GM12878 (cell line): Measurements from ENCODE around the gene PPP1CA. TPM values are rescaled to one million over a fixed set of nuclear protein-coding genes. Genes with fewer than 3 reads are reported as not detected.

Source experiments
- ATAC-seq: fragments of 200-7000 bp; cut with Tn5 transposase; 3 replicates; pipeline ENCODE4 v1.9.1; 2020; ENCODE audit warnings: mild to moderate bottlenecking, moderate library complexity
- BruUV-seq: library from RNA; stranded (reverse); fragments of 400-500 nt; replicated peaks from 2 replicates; lab custom pipeline; 2021; lab: Mats Ljungman, UMichigan
- CTCF ChIA-PET: fragments of 300-600 bp; sonication (Branson Sonifier 250); formaldehyde crosslinking; extraction: SDS; loops from one replicate; lab custom pipeline; 2021; ENCODE audit warnings: inconsistent platforms; lab: Yijun Ruan, JAX
- POLR2A ChIA-PET: fragments of 350-600 bp; formaldehyde crosslinking; extraction: SDS; loops from one replicate; lab custom pipeline; 2021; ENCODE audit warnings: inconsistent platforms; lab: Charles Lee
- RAD21 ChIA-PET: fragments of 300-600 bp; sonication (Branson Sonifier 250); formaldehyde crosslinking; loops from one replicate; lab custom pipeline; 2023; ENCODE audit warnings: antibody characterized with exemption; ENCODE audit not compliant: unreplicated experiment; lab: Charles Lee
- SMC1A ChIA-PET: fragments of 300-600 bp; sonication (Branson Sonifier 250); formaldehyde crosslinking; loops from one replicate; lab custom pipeline; 2023; ENCODE audit not compliant: unreplicated experiment, uncharacterized antibody; lab: Charles Lee
- DNase-seq: peaks from one replicate; pipeline ENCODE4 v3.0.0-alpha.2; 2011; ENCODE audit warnings: low read depth, low spot score
- FAIRE-seq: peaks from 3 replicates; lab custom pipeline; 2011; peaks lifted over from hg19 to GRCh38; lab: Jason Lieb, UNC
- H2AFZ ChIP-seq: 2 replicates; pipeline ENCODE4 v1.6.0; 2011; ENCODE audit warnings: low read depth, low read length, control low read depth; ENCODE audit not compliant: control insufficient read depth
- H3K27ac ChIP-seq: 2 replicates; pipeline ENCODE4 v1.5.1; 2011; ENCODE audit warnings: control low read depth; ENCODE audit not compliant: control insufficient read depth, insufficient read depth
- H3K27me3 ChIP-seq, 2 experiments: replicated peaks in 1 of 2; 2 replicates each; pipeline versions ENCODE4 v1.6.0 to v1.6.1; 2011; ENCODE audit warnings: low read length in 1 of 2; ENCODE audit not compliant: control insufficient read depth in 2 of 2, insufficient read depth in 2 of 2
- H3K36me3 ChIP-seq, 2 experiments: 2 replicates each; pipeline ENCODE4 v1.5.1; 2011; ENCODE audit warnings: low read length in 1 of 2; ENCODE audit not compliant: control insufficient read depth in 2 of 2, insufficient read depth in 2 of 2
- H3K4me1 ChIP-seq: 2 replicates; pipeline ENCODE4 v1.6.1; 2011; ENCODE audit warnings: mild to moderate bottlenecking, low read length, moderate library complexity, mixed read lengths; ENCODE audit not compliant: control insufficient read depth, insufficient read depth
- H3K4me2 ChIP-seq: 2 replicates; pipeline ENCODE4 v1.6.0; 2011; ENCODE audit warnings: control low read depth; ENCODE audit not compliant: control insufficient read depth, insufficient read depth
- H3K4me3 ChIP-seq: fragments of 200-600 bp; sonication (generic); 2 replicates; pipeline ENCODE4 v1.5.1; 2016
- H3K79me2 ChIP-seq: 2 replicates; pipeline ENCODE4 v1.6.0; 2011; ENCODE audit warnings: low read length; ENCODE audit not compliant: control insufficient read depth, insufficient read depth
- H3K9ac ChIP-seq: 2 replicates; pipeline ENCODE4 v1.8.0; 2011; ENCODE audit warnings: low read length, control low read depth, mixed read lengths; ENCODE audit not compliant: control insufficient read depth, insufficient read depth
- H3K9me3 ChIP-seq: replicated peaks from 3 replicates; pipeline ENCODE4 v1.5.1; 2011; ENCODE audit warnings: mild to moderate bottlenecking, low read length; ENCODE audit not compliant: control insufficient read depth, insufficient read depth
- H4K20me1 ChIP-seq: 2 replicates; pipeline ENCODE4 v1.6.0; 2011; ENCODE audit not compliant: control insufficient read depth, insufficient read depth
- EGR1 ChIP-seq, 2 experiments: IDR thresholded peaks; 1 replicate in 1 of 2; 2 replicates in 1 of 2; pipeline ENCODE4 v1.6.1; 2011 to 2012; ENCODE audit warnings: low read depth in 2 of 2, low read length in 2 of 2, borderline replicate concordance in 1 of 2, mild to moderate bottlenecking in 1 of 2, moderate library complexity in 1 of 2
- ESRRA ChIP-seq: IDR thresholded peaks from 2 replicates; pipeline ENCODE4 v1.6.1; 2012; ENCODE audit warnings: mild to moderate bottlenecking, low read length, improper control_type of control experiment
- JUNB ChIP-seq: IDR thresholded peaks from 2 replicates; pipeline ENCODE4 v1.6.1; 2016; ENCODE audit warnings: antibody characterized with exemption, mild to moderate bottlenecking
- POLR2A ChIP-seq: IDR thresholded peaks from 2 replicates; pipeline ENCODE4 v1.6.1; 2011; ENCODE audit warnings: low read depth, mild to moderate bottlenecking, low read length
- RB1 ChIP-seq: fragments of 450-650 bp; formaldehyde crosslinking; IDR thresholded peaks from 2 replicates; pipeline ENCODE4 v1.6.1; 2017; ENCODE audit warnings: mild to moderate bottlenecking, borderline replicate concordance
- SREBF2 ChIP-seq: IDR thresholded peaks from 2 replicates; pipeline ENCODE4 v1.6.1; 2012; ENCODE audit warnings: mild to moderate bottlenecking, low read length
- ZNF207 ChIP-seq: fragments of 450-650 bp; IDR thresholded peaks from 2 replicates; pipeline ENCODE4 v1.6.1; 2014; ENCODE audit warnings: antibody characterized with exemption, mild to moderate bottlenecking, borderline replicate concordance
- WGBS: methylation state at CpG from one replicate; pipeline ENCODE4 v1.1.6; 2016; ENCODE audit warnings: low lambda C conversion rate; ENCODE audit not compliant: insufficient replicate concordance, insufficient coverage; ENCODE audit errors: missing lambda C conversion rate; 5-methylcytosine and 5-hydroxymethylcytosine counted together
- in situ Hi-C: fragments of 300-500 bp; cut with MboI; formaldehyde crosslinking; loops from 9 replicates; pipeline ENCODE4 v1.14.3; 2018; ENCODE audit warnings: mixed read lengths
- intact Hi-C: fragments of 100-400 bp; cut with micrococcal nuclease; formaldehyde crosslinking; loops from one replicate; pipeline ENCODE4 v1.14.2; 2022; ENCODE audit not compliant: unreplicated experiment
- polyA plus RNA-seq, 11 experiments: library from polyadenylated mRNA; depleted of rRNA in 4 of 11; unstranded in 6 of 11; stranded (reverse) in 5 of 11; fragments of >200 nt; fragmentation: Nextera tagmentation in 4 of 11; fragmentation: Illumina TruSeq in 1 of 11; extraction: Ambion mirVana in 4 of 11; extraction: Trizol in 1 of 11; gene quantifications; 1 replicate in 1 of 11; 2 replicates in 10 of 11; pipeline versions ENCODE4 v1.2.1 to v1.2.3, GENCODE V29; 2011 to 2016; ENCODE audit warnings: inconsistent platforms in 2 of 11, missing spikeins in 2 of 11, low read depth in 1 of 11
- small RNA-seq: library from RNA; depleted of rRNA; stranded (forward); fragments of <200 nt; gene quantifications from one replicate; pipeline ENCODE3, GENCODE V24; 2014
- total RNA-seq, 4 experiments: library from RNA; depleted of rRNA in 3 of 4; stranded (reverse); fragments of >200 nt in 3 of 4; fragmentation: Illumina TruSeq in 1 of 4; extraction: Trizol in 1 of 4; gene quantifications; 2 replicates each; pipeline versions ENCODE4 v1.2.1 to v1.2.3, GENCODE V29; 2013 to 2021

The PPP1CA gene
- total and polyA plus RNA-seq, 10 of the 15 experiments (the other 5 are each of a cell fraction or from before 2014, with no cell fraction given) = 26.4 to 458 (median 240) TPM

DNA sequence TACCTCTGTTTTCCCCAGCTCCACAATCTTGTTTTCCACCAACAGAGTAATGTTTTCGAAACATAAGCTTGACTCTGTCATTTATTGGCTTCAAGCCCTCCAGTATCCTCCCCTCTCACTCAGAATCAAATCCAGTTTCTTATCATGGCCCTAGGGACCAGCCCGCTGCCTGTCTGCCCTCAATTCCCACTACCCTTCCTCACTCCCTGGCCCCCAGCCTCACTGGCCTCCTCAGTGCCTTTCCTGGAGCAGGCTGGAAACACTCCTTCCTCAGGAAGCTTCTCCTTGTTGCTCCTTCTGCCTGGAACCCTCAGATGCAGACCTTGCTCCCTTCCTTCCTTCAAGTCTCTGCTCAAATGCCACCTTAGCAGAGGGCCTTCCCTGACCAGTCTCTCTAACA, 52.2 kb downstream of the PPP1CA start:
- 100% methylated on average over 2 of the region's 2 CpGs for WGBS

DNA sequence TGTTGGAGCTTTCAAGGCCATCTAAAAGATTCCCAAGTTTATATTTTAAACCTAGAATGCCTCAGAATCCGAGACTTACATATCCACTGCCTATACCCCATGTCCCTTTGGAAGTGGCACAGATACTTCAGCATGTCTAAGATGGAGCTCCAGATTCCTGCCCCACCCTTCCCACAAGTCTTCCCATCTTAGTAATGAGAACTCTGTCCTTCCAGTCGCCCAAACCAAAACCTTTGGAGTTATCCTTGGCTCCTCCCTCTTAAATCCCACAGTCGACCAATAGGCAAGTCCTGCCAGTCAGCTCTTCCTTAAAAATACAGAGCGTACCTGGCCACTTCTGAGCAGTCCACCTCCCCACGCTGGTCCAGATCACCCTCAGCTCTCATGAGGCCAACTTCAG, 52.6 kb downstream of the PPP1CA start:
- TF ChIP-seq EGR1 (IDR thresholded peaks at IDR 0.05; ENCODE audit: borderline replicate concordance in 1 of 2, low read depth in 2 of 2, low read length in 2 of 2) = no peak
- TF ChIP-seq RB1 = no peak
- TF ChIP-seq ZNF207 = no peak
- no peak for TF ChIP-seq JUNB
- no peak for TF ChIP-seq SREBF2
- Histone ChIP-seq H3K4me2 (no peak overlapping the region; the same call in 1 of the 2 replicates), H4K20me1 (no peaks in the 10 kb centered on the region), H3K79me2 (peaks cover 19% of the 10 kb centered on the region), H3K4me3 (no peak overlapping the region), H3K9ac (no peak overlapping the region), H3K27ac (no peak overlapping the region), H3K9me3 (no peaks in the 10 kb centered on the region), H3K27me3 (no peaks in the 10 kb centered on the region), H3K36me3 (no peaks in the 10 kb centered on the region), H2AFZ (no peak overlapping the region), H3K4me1 (peaks cover 54% of the 10 kb centered on the region)
- ATAC-seq (no peak), DNase-seq (no peak), FAIRE-seq (no peak)
- ChIA-PET RAD21 (interaction anchor here (1.0 to 10.1 kb wide), 4 partner anchors 22 to 119 kb away, joined by 3 to 525 read pairs (median 98); partner anchors contain the start of gene CLCF1), SMC1A (interaction anchor here (0.7 to 15.8 kb wide), 3 partner anchors 11 to 32 kb away, joined by 3 to 646 read pairs (median 4); partner anchors contain the start of gene CLCF1), CTCF (interaction anchor here (0.6 to 26.2 kb wide), 7 partner anchors 14 to 318 kb away, joined by 3 to 1301 read pairs (median 3); partner anchors contain the start of genes CLCF1 and RAD9A), POLR2A (interaction anchor here (1.2 to 11.4 kb wide), 4 partner anchors 30 to 77 kb away, joined by 3 to 183 read pairs (median 4); no protein-coding TSS in a partner anchor)
- WGBS = 80% methylated on average over 5 of the region's 5 CpGs
- intact Hi-C loops (no loop called here), in situ Hi-C loops (no loop called here)
- no TSS peak for BruUV-seq

More for the DNA sequence above, 52.2 kb downstream of the PPP1CA start:
- in situ Hi-C loops = no loop called here
- intact Hi-C loops = no loop called here
- ChIA-PET CTCF (interaction anchor here (1.1 to 26.2 kb wide), 6 partner anchors 13 to 319 kb away, joined by 3 to 1301 read pairs (median 4); partner anchors contain the start of genes CLCF1 and RAD9A), RAD21 (interaction anchor here (1.0 to 10.1 kb wide), 4 partner anchors 22 to 119 kb away, joined by 3 to 525 read pairs (median 98); partner anchors contain the start of gene CLCF1), SMC1A (interaction anchor here (1.7 to 15.8 kb wide), 2 partner anchors 28 to 32 kb away, joined by 4 to 646 read pairs; partner anchors contain the start of gene CLCF1), POLR2A (interaction anchor here (1.2 to 11.4 kb wide), 4 partner anchors 30 to 77 kb away, joined by 3 to 183 read pairs (median 4); no protein-coding TSS in a partner anchor)
- ATAC-seq (no peak), FAIRE-seq (no peak), DNase-seq (no peak)
- no peak overlapping the region; the same call in 1 of the 2 replicates for H3K4me2 ChIP-seq
- peak; percentile 11; the same call in 1 of the 2 replicates for TF ChIP-seq POLR2A
- TF ChIP-seq ESRRA = no peak
- H3K9me3 ChIP-seq = no peaks in the 10 kb centered on the region
- no TSS peak for BruUV-seq
- peaks cover 54% of the 10 kb centered on the region for H3K4me1 ChIP-seq
- H3K4me3 ChIP-seq = no peak overlapping the region
- H2AFZ ChIP-seq = no peak overlapping the region
- no peaks in the 10 kb centered on the region for H3K36me3 ChIP-seq
- H3K27ac ChIP-seq = no peak overlapping the region
- no peak overlapping the region for H3K9ac ChIP-seq
- no peaks in the 10 kb centered on the region for H3K27me3 ChIP-seq
- no peaks in the 10 kb centered on the region for H4K20me1 ChIP-seq
- peaks cover 19% of the 10 kb centered on the region for H3K79me2 ChIP-seq

Small RNAs within 50 kb of the gene (small RNA-seq; reads per million reads assigned to genes)
- not detected for gene RN7SKP239
- gene RNU6-1238P = not detected

Other genes starting within 250 kb of the PPP1CA start
Only the 7 nearest of the 23 such genes appear.
- gene CLCF1, start 28.3 kb downstream of the PPP1CA start, total RNA-seq (2014; rRNA removed) = 0.68 and 0.82 TPM in 2 replicates
- 0.63 and 0.64 TPM in 2 replicates for gene CLCF1, start 28.3 kb downstream of the PPP1CA start, total RNA-seq (2014; rRNA removed; fragmentation: Illumina TruSeq; extraction: Trizol)
- gene CLCF1, start 28.3 kb downstream of the PPP1CA start, total RNA-seq (2021) = 1.3 and 1.5 TPM in 2 replicates
- gene CLCF1, start 28.3 kb downstream of the PPP1CA start, polyA plus RNA-seq (2011; rRNA removed) = 0.12 and 0.16 TPM in 2 replicates
- 0.25 and 0.79 TPM in 2 replicates for gene CLCF1, start 28.3 kb downstream of the PPP1CA start, polyA plus RNA-seq (2014; fragmentation: Illumina TruSeq; extraction: Trizol)
- gene CLCF1, start 28.3 kb downstream of the PPP1CA start, polyA plus RNA-seq (2014; fragmentation: Nextera tagmentation; extraction: Ambion mirVana) = under 1 TPM; 0.24 to 0.58 TPM
- gene CLCF1, start 28.3 kb downstream of the PPP1CA start, polyA plus RNA-seq (2014; rRNA removed) = 2.1 and 2.4 TPM in 2 replicates
- gene CLCF1, start 28.3 kb downstream of the PPP1CA start, polyA plus RNA-seq (2016; fragmentation: Nextera tagmentation; extraction: Ambion mirVana) = under 1 TPM in 1 of 2 experiments, not detected in 1; 0.35 TPM
- gene RAD9A, start 9.9 kb downstream of the PPP1CA start, total RNA-seq (2014; rRNA removed) = 21.0 and 21.9 TPM in 2 replicates
- 8.2 TPM in 2 replicates for gene RAD9A, start 9.9 kb downstream of the PPP1CA start, total RNA-seq (2014; rRNA removed; fragmentation: Illumina TruSeq; extraction: Trizol)
- gene RAD9A, start 9.9 kb downstream of the PPP1CA start, total RNA-seq (2021) = 29.5 and 32.7 TPM in 2 replicates
- gene RAD9A, start 9.9 kb downstream of the PPP1CA start, polyA plus RNA-seq (2011; rRNA removed) = 9.6 and 18.6 TPM in 2 replicates
- gene RAD9A, start 9.9 kb downstream of the PPP1CA start, polyA plus RNA-seq (2014; fragmentation: Illumina TruSeq; extraction: Trizol) = 5.8 and 15.6 TPM in 2 replicates
- 1 to 10 TPM; 1.1 to 3.6 TPM for gene RAD9A, start 9.9 kb downstream of the PPP1CA start, polyA plus RNA-seq (2014; fragmentation: Nextera tagmentation; extraction: Ambion mirVana)
- 36.2 and 37.6 TPM in 2 replicates for gene RAD9A, start 9.9 kb downstream of the PPP1CA start, polyA plus RNA-seq (2014; rRNA removed)
- 10 to 100 TPM; 22.0 to 25.6 TPM for gene RAD9A, start 9.9 kb downstream of the PPP1CA start, polyA plus RNA-seq (2016; fragmentation: Nextera tagmentation; extraction: Ambion mirVana)
- gene TBC1D10C, start 2.2 kb upstream of the PPP1CA start, total RNA-seq (2014; rRNA removed) = 52.0 and 60.0 TPM in 2 replicates
- gene TBC1D10C, start 2.2 kb upstream of the PPP1CA start, total RNA-seq (2014; rRNA removed; fragmentation: Illumina TruSeq; extraction: Trizol) = 18.4 and 19.5 TPM in 2 replicates
- 77.4 and 80.7 TPM in 2 replicates for gene TBC1D10C, start 2.2 kb upstream of the PPP1CA start, total RNA-seq (2021)
- gene TBC1D10C, start 2.2 kb upstream of the PPP1CA start, polyA plus RNA-seq (2011; rRNA removed) = 9.6 and 15.4 TPM in 2 replicates
- 3.4 and 13.5 TPM in 2 replicates for gene TBC1D10C, start 2.2 kb upstream of the PPP1CA start, polyA plus RNA-seq (2014; fragmentation: Illumina TruSeq; extraction: Trizol)
- gene TBC1D10C, start 2.2 kb upstream of the PPP1CA start, polyA plus RNA-seq (2014; fragmentation: Nextera tagmentation; extraction: Ambion mirVana) = 1 to 10 TPM; 1.1 to 6.6 TPM
- gene TBC1D10C, start 2.2 kb upstream of the PPP1CA start, polyA plus RNA-seq (2014; rRNA removed) = 83.4 and 85.3 TPM in 2 replicates
- gene TBC1D10C, start 2.2 kb upstream of the PPP1CA start, polyA plus RNA-seq (2016; fragmentation: Nextera tagmentation; extraction: Ambion mirVana) = 10 to 100 TPM; 61.8 to 73.3 TPM
- gene CARNS1, start 13.8 kb upstream of the PPP1CA start, total RNA-seq (2014; rRNA removed) = 0.11 TPM in 2 replicates
- 0.04 TPM in 1 of 2 replicates, not detected in the other for gene CARNS1, start 13.8 kb upstream of the PPP1CA start, total RNA-seq (2014; rRNA removed; fragmentation: Illumina TruSeq; extraction: Trizol)
- gene CARNS1, start 13.8 kb upstream of the PPP1CA start, total RNA-seq (2021) = 0.10 and 0.19 TPM in 2 replicates
- not detected in 2 replicates for gene CARNS1, start 13.8 kb upstream of the PPP1CA start, polyA plus RNA-seq (2011; rRNA removed)
- gene CARNS1, start 13.8 kb upstream of the PPP1CA start, polyA plus RNA-seq (2014; fragmentation: Illumina TruSeq; extraction: Trizol) = 0.10 TPM in 1 of 2 replicates, not detected in the other
- under 1 TPM in 1 of 2 experiments, not detected in 1; 0.02 TPM for gene CARNS1, start 13.8 kb upstream of the PPP1CA start, polyA plus RNA-seq (2014; fragmentation: Nextera tagmentation; extraction: Ambion mirVana)
- 0.14 and 0.25 TPM in 2 replicates for gene CARNS1, start 13.8 kb upstream of the PPP1CA start, polyA plus RNA-seq (2014; rRNA removed)
- under 1 TPM in 1 of 2 experiments, not detected in 1; 0.09 TPM for gene CARNS1, start 13.8 kb upstream of the PPP1CA start, polyA plus RNA-seq (2016; fragmentation: Nextera tagmentation; extraction: Ambion mirVana)
- gene RPS6KB2, start 26.6 kb upstream of the PPP1CA start, total RNA-seq (2014; rRNA removed) = 68.4 and 72.5 TPM in 2 replicates
- gene RPS6KB2, start 26.6 kb upstream of the PPP1CA start, total RNA-seq (2014; rRNA removed; fragmentation: Illumina TruSeq; extraction: Trizol) = 36.6 and 41.8 TPM in 2 replicates
- gene RPS6KB2, start 26.6 kb upstream of the PPP1CA start, total RNA-seq (2021) = 68.1 and 70.9 TPM in 2 replicates
- gene RPS6KB2, start 26.6 kb upstream of the PPP1CA start, polyA plus RNA-seq (2011; rRNA removed) = 36.8 and 48.7 TPM in 2 replicates
- 15.7 and 41.1 TPM in 2 replicates for gene RPS6KB2, start 26.6 kb upstream of the PPP1CA start, polyA plus RNA-seq (2014; fragmentation: Illumina TruSeq; extraction: Trizol)
- 1 to 10 TPM in 1 of 2 experiments, under 1 TPM in 1; 0.39 to 2.3 TPM for gene RPS6KB2, start 26.6 kb upstream of the PPP1CA start, polyA plus RNA-seq (2014; fragmentation: Nextera tagmentation; extraction: Ambion mirVana)
- 88.3 and 99.8 TPM in 2 replicates for gene RPS6KB2, start 26.6 kb upstream of the PPP1CA start, polyA plus RNA-seq (2014; rRNA removed)
- 100 to 1,000 TPM in 1 of 2 experiments, 10 to 100 TPM in 1; 95.4 to 101 TPM for gene RPS6KB2, start 26.6 kb upstream of the PPP1CA start, polyA plus RNA-seq (2016; fragmentation: Nextera tagmentation; extraction: Ambion mirVana)
- gene PTPRCAP, start 35.8 kb upstream of the PPP1CA start, total RNA-seq (2014; rRNA removed) = 195 and 266 TPM in 2 replicates
- 38.4 and 45.3 TPM in 2 replicates for gene PTPRCAP, start 35.8 kb upstream of the PPP1CA start, total RNA-seq (2014; rRNA removed; fragmentation: Illumina TruSeq; extraction: Trizol)
- 197 and 204 TPM in 2 replicates for gene PTPRCAP, start 35.8 kb upstream of the PPP1CA start, total RNA-seq (2021)
- gene PTPRCAP, start 35.8 kb upstream of the PPP1CA start, polyA plus RNA-seq (2011; rRNA removed) = 21.1 and 49.8 TPM in 2 replicates
- 0.70 and 9.3 TPM in 2 replicates for gene PTPRCAP, start 35.8 kb upstream of the PPP1CA start, polyA plus RNA-seq (2014; fragmentation: Illumina TruSeq; extraction: Trizol)
- gene PTPRCAP, start 35.8 kb upstream of the PPP1CA start, polyA plus RNA-seq (2014; fragmentation: Nextera tagmentation; extraction: Ambion mirVana) = 1 to 10 TPM; 4.7 to 9.3 TPM
- 257 and 361 TPM in 2 replicates for gene PTPRCAP, start 35.8 kb upstream of the PPP1CA start, polyA plus RNA-seq (2014; rRNA removed)
- gene PTPRCAP, start 35.8 kb upstream of the PPP1CA start, polyA plus RNA-seq (2016; fragmentation: Nextera tagmentation; extraction: Ambion mirVana) = 100 to 1,000 TPM; 200 to 239 TPM
- gene CORO1B, start 41.6 kb upstream of the PPP1CA start, total RNA-seq (2014; rRNA removed) = 21.3 and 24.6 TPM in 2 replicates
- 6.3 and 7.4 TPM in 2 replicates for gene CORO1B, start 41.6 kb upstream of the PPP1CA start, total RNA-seq (2014; rRNA removed; fragmentation: Illumina TruSeq; extraction: Trizol)
- 28.5 and 30.6 TPM in 2 replicates for gene CORO1B, start 41.6 kb upstream of the PPP1CA start, total RNA-seq (2021)
- 8.0 and 26.4 TPM in 2 replicates for gene CORO1B, start 41.6 kb upstream of the PPP1CA start, polyA plus RNA-seq (2011; rRNA removed)
- gene CORO1B, start 41.6 kb upstream of the PPP1CA start, polyA plus RNA-seq (2014; fragmentation: Illumina TruSeq; extraction: Trizol) = 2.5 and 7.0 TPM in 2 replicates
- 1 to 10 TPM in 1 of 2 experiments, under 1 TPM in 1; 0.24 to 1.9 TPM for gene CORO1B, start 41.6 kb upstream of the PPP1CA start, polyA plus RNA-seq (2014; fragmentation: Nextera tagmentation; extraction: Ambion mirVana)
- gene CORO1B, start 41.6 kb upstream of the PPP1CA start, polyA plus RNA-seq (2014; rRNA removed) = 21.7 and 26.9 TPM in 2 replicates
- 10 to 100 TPM; 23.6 to 25.1 TPM for gene CORO1B, start 41.6 kb upstream of the PPP1CA start, polyA plus RNA-seq (2016; fragmentation: Nextera tagmentation; extraction: Ambion mirVana)